IPS-18a (cell line): ENCODE data around the gene HDX.

Source experiments
- H3K27ac ChIP-seq: one replicate; pipeline ENCODE4 v1.5.1; 2013; ENCODE audit warnings: low read length
- H3K27me3 ChIP-seq: one replicate; pipeline ENCODE4 v1.6.1; 2013; ENCODE audit warnings: mild to moderate bottlenecking, low read length; ENCODE audit not compliant: control insufficient read depth, insufficient read depth
- H3K36me3 ChIP-seq: one replicate; pipeline ENCODE4 v1.6.1; 2013; ENCODE audit warnings: low read depth, low read length; ENCODE audit not compliant: control insufficient read depth
- H3K4me1 ChIP-seq: one replicate; pipeline ENCODE4 v1.6.1; 2013; ENCODE audit warnings: low read depth, low read length; ENCODE audit not compliant: control insufficient read depth
- H3K4me3 ChIP-seq: one replicate; pipeline ENCODE4 v1.5.1; 2013; ENCODE audit warnings: low read length
- H3K9ac ChIP-seq: one replicate; pipeline ENCODE4 v1.6.1; 2013; ENCODE audit warnings: mild to moderate bottlenecking, low read length, moderate library complexity
- H3K9me3 ChIP-seq: one replicate; pipeline ENCODE4 v1.6.1; 2013; ENCODE audit warnings: low read depth, low read length; ENCODE audit not compliant: control insufficient read depth

Gene HDX

GRCh38 chrX:84453351-84454246, 48.7 kb downstream of the HDX start:
- H3K4me1 ChIP-seq: peaks cover 3% of the 10 kb centered on the region

GRCh38 chrX:84441143-84441542, 61.1 kb downstream of the HDX start:
- Histone ChIP-seq H3K9ac (no peak overlapping the region), H3K4me3 (no peak overlapping the region), H3K36me3 (no peaks in the 10 kb centered on the region), H3K27ac (no peak overlapping the region), H3K27me3 (no peaks in the 10 kb centered on the region), H3K4me1 (no peaks in the 10 kb centered on the region), H3K9me3 (peaks cover 30% of the 10 kb centered on the region)

More at GRCh38 chrX:84453351-84454246, 48.7 kb downstream of the HDX start:
- H3K27ac ChIP-seq: no peak overlapping the region
- no peaks in the 10 kb centered on the region for H3K27me3 ChIP-seq
- H3K36me3 ChIP-seq: no peaks in the 10 kb centered on the region
- H3K9ac ChIP-seq: no peak overlapping the region
- peaks cover 32% of the 10 kb centered on the region for H3K9me3 ChIP-seq
- H3K4me3 ChIP-seq: no peak overlapping the region

GRCh38 chrX:84415140-84415539, 87.1 kb downstream of the HDX start:
- no peak overlapping the region for H3K27ac ChIP-seq
- H3K27me3 ChIP-seq: no peaks in the 10 kb centered on the region
- no peak overlapping the region for H3K9ac ChIP-seq
- H3K4me3 ChIP-seq: no peak overlapping the region
- H3K9me3 ChIP-seq: peaks cover 22% of the 10 kb centered on the region
- no peaks in the 10 kb centered on the region for H3K36me3 ChIP-seq
- no peaks in the 10 kb centered on the region for H3K4me1 ChIP-seq

GRCh38 chrX:84363663-84364062, 138.6 kb downstream of the HDX start:
- Histone ChIP-seq H3K4me3 (no peak overlapping the region), H3K9ac (no peak overlapping the region), H3K4me1 (no peaks in the 10 kb centered on the region), H3K27ac (no peak overlapping the region), H3K27me3 (no peaks in the 10 kb centered on the region), H3K36me3 (no peaks in the 10 kb centered on the region), H3K9me3 (peaks cover 12% of the 10 kb centered on the region)

GRCh38 chrX:84363051-84363450, 139.2 kb downstream of the HDX start:
- H3K36me3 ChIP-seq: no peaks in the 10 kb centered on the region
- H3K9ac ChIP-seq: no peak overlapping the region
- H3K27me3 ChIP-seq: no peaks in the 10 kb centered on the region
- no peak overlapping the region for H3K27ac ChIP-seq
- H3K9me3 ChIP-seq: peaks cover 9% of the 10 kb centered on the region
- H3K4me3 ChIP-seq: no peak overlapping the region
- H3K4me1 ChIP-seq: no peaks in the 10 kb centered on the region

GRCh38 chrX:84362184-84362838, 139.9 kb downstream of the HDX start:
- no peak overlapping the region for H3K9ac ChIP-seq
- H3K4me3 ChIP-seq: no peak overlapping the region
- H3K4me1 ChIP-seq: no peaks in the 10 kb centered on the region
- H3K9me3 ChIP-seq: peaks cover 11% of the 10 kb centered on the region
- no peaks in the 10 kb centered on the region for H3K27me3 ChIP-seq
- no peaks in the 10 kb centered on the region for H3K36me3 ChIP-seq
- H3K27ac ChIP-seq: no peak overlapping the region

- H3K9ac ChIP-seq: no peak overlapping the region
- H3K27ac ChIP-seq: no peak overlapping the region
- no peak overlapping the region for H3K4me3 ChIP-seq
- peaks cover 20% of the 10 kb centered on the region for H3K9me3 ChIP-seq
- no peaks in the 10 kb centered on the region for H3K4me1 ChIP-seq
- no peaks in the 10 kb centered on the region for H3K27me3 ChIP-seq
- no peaks in the 10 kb centered on the region for H3K36me3 ChIP-seq
These were observed 144.0 kb downstream of the HDX start for GRCh38 chrX:84358271-84358670.

GRCh38 chrX:84357296-84357695, 145.0 kb downstream of the HDX start:
- Histone ChIP-seq H3K9me3 (peaks cover 20% of the 10 kb centered on the region), H3K9ac (no peak overlapping the region), H3K27ac (no peak overlapping the region), H3K36me3 (no peaks in the 10 kb centered on the region), H3K4me3 (no peak overlapping the region), H3K27me3 (no peaks in the 10 kb centered on the region), H3K4me1 (no peaks in the 10 kb centered on the region)

GRCh38 chrX:84340968-84341367, 161.3 kb downstream of the HDX start:
- H3K27me3 ChIP-seq: no peaks in the 10 kb centered on the region
- no peak overlapping the region for H3K27ac ChIP-seq
- H3K4me1 ChIP-seq: no peaks in the 10 kb centered on the region
- H3K36me3 ChIP-seq: no peaks in the 10 kb centered on the region
- H3K9me3 ChIP-seq: peaks cover 25% of the 10 kb centered on the region
- H3K9ac ChIP-seq: no peak overlapping the region
- H3K4me3 ChIP-seq: no peak overlapping the region

GRCh38 chrX:84339507-84340364, 162.5 kb downstream of the HDX start:
- Histone ChIP-seq H3K27me3 (no peaks in the 10 kb centered on the region), H3K9ac (no peak overlapping the region)

GRCh38 chrX:84336646-84337045, 165.6 kb downstream of the HDX start:
- Histone ChIP-seq H3K9me3 (peaks cover 27% of the 10 kb centered on the region), H3K36me3 (no peaks in the 10 kb centered on the region), H3K27me3 (no peaks in the 10 kb centered on the region), H3K27ac (no peak overlapping the region), H3K9ac (no peak overlapping the region), H3K4me3 (no peak overlapping the region), H3K4me1 (no peaks in the 10 kb centered on the region)

More at GRCh38 chrX:84339507-84340364, 162.5 kb downstream of the HDX start:
- H3K9me3 ChIP-seq: peaks cover 25% of the 10 kb centered on the region
- no peaks in the 10 kb centered on the region for H3K4me1 ChIP-seq
- H3K4me3 ChIP-seq: no peak overlapping the region
- no peaks in the 10 kb centered on the region for H3K36me3 ChIP-seq
- no peak overlapping the region for H3K27ac ChIP-seq
